DMS153 treated with DMSO at 0.1 percent for 48 hours (cell line): ENCODE results near the gene UNK.
A peak's percentile ranks its signal among the peaks of the same experiment; 100 is the strongest.

Source experiments
- DNase-seq: peaks from one replicate; lab custom pipeline; 2025; ENCODE audit not compliant: unreplicated experiment; lab: John Stamatoyannopoulos, UW

The UNK gene, protein sequence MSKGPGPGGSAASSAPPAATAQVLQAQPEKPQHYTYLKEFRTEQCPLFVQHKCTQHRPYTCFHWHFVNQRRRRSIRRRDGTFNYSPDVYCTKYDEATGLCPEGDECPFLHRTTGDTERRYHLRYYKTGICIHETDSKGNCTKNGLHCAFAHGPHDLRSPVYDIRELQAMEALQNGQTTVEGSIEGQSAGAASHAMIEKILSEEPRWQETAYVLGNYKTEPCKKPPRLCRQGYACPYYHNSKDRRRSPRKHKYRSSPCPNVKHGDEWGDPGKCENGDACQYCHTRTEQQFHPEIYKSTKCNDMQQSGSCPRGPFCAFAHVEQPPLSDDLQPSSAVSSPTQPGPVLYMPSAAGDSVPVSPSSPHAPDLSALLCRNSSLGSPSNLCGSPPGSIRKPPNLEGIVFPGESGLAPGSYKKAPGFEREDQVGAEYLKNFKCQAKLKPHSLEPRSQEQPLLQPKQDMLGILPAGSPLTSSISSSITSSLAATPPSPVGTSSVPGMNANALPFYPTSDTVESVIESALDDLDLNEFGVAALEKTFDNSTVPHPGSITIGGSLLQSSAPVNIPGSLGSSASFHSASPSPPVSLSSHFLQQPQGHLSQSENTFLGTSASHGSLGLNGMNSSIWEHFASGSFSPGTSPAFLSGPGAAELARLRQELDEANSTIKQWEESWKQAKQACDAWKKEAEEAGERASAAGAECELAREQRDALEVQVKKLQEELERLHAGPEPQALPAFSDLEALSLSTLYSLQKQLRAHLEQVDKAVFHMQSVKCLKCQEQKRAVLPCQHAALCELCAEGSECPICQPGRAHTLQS

GRCh38 chr17:75784473-75785015, at the start of gene UNK:
Gene UNK, plus strand, starts transcription at chr17:75784806. Its CDS starts 75 bp downstream, at chr17:75784881.
- DNase-seq: peak; percentile 97

GRCh38 chr17:75736173-75736835, 48.3 kb upstream of the UNK start:
- DNase-seq: no peak

GRCh38 chr17:75737133-75737962, 47.3 kb upstream of the UNK start:
- no peak for DNase-seq

GRCh38 chr17:75738218-75738802, 46.3 kb upstream of the UNK start:
- no peak for DNase-seq

GRCh38 chr17:75739174-75739573, 45.4 kb upstream of the UNK start:
- DNase-seq: no peak

- DNase-seq: no peak
Observed at GRCh38 chr17:75739801-75740200, 44.8 kb upstream of the UNK start.

DNA sequence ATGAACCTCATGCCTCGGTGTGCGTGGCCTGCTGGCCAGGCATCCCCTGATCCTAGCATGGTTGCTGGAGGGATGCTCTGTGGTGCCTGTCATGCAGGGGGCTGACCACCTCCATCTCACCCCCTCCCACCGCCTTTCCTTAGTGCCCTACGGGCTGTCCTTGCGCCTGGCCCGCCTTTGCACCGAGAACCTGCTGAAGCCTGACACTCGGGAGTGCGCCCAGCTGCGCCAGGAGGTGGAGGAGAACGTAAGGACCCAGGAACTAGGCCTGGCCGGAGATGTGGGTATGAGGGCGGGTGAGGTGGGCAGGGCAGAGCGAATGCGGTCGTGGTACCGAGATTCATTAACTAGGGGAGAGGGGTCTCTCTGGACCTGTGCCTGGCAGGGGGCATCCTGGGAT, 44.4 kb upstream of the UNK start:
- no peak for DNase-seq

DNA sequence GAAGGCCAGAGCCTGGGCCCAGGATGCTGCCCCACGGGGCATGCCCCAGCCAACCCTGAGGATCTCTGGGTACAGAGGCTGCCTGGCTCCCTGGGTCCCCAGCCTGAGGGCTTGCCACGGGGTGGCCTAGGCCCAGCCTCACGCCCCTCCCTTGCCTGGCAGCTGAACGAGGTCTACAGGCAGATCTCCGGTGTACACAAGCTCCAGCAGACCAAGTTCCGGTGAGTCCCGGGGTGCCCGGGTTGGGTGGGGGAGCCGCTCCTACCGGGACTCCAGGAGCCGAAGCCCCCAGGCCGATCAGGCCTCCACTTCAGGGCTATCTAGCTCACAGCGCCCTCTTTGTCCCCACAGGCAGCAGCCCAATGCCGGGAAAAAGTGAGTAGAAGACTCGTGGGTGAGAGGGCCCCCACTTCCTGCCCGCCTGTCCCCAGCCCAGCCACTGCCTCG, 44.0 kb upstream of the UNK start:
- no peak for DNase-seq

DNA sequence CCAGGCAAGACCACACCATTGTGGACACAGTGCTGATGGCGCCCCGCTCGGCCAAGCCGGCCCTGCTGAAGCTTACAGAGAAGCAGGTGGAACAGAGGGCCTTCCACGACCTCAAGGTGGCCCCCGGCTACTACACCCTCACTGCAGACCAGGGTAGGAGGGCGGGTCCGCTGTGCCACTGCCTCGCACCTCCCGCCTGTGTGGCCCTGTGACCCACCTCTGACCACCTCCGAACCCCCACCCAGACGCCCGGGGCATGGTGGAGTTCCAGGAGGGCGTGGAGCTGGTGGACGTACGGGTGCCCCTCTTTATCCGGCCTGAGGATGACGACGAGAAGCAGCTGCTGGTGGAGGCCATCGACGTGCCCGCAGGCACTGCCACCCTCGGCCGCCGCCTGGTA, 42.3 kb upstream of the UNK start:
- DNase-seq: no peak

DNA sequence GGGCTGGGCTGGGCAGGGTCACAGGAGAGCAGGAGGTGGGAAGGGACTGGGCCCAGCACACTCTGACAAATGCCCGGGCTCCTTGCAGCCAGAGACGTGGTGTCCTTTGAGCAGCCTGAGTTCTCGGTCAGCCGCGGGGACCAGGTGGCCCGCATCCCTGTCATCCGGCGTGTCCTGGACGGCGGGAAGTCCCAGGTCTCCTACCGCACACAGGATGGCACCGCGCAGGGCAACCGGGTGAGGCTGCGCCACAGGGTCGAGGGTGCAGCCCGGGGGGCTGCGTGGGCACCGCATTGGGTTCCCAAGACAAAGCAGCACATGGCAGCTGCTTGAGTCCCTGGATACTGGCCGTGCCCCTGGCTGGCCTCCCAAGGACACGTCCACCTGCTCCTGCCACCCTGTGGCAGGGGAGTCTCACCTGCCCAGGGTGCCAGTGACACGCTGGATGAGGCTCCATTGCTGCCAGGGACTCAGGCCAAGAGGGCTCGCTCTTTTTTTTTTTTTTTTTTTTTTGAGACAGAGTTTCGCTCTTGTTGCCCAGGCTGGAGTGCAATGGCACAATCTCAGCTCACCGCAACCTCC, 40.9 kb upstream of the UNK start:
- DNase-seq: no peak

DNA sequence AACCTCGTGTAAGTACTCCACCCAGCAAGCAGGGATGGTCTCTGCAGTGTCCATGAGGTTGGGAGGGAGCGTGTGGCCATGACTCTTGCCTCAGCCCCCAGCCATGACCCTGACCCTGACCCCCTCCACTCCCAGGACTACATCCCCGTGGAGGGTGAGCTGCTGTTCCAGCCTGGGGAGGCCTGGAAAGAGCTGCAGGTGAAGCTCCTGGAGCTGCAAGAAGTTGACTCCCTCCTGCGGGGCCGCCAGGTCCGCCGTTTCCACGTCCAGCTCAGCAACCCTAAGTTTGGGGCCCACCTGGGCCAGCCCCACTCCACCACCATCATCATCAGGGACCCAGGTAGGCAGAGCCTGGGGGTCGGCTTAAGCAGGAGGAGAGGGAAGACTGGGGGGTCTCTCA, 35.9 kb upstream of the UNK start:
- DNase-seq: no peak

DNA sequence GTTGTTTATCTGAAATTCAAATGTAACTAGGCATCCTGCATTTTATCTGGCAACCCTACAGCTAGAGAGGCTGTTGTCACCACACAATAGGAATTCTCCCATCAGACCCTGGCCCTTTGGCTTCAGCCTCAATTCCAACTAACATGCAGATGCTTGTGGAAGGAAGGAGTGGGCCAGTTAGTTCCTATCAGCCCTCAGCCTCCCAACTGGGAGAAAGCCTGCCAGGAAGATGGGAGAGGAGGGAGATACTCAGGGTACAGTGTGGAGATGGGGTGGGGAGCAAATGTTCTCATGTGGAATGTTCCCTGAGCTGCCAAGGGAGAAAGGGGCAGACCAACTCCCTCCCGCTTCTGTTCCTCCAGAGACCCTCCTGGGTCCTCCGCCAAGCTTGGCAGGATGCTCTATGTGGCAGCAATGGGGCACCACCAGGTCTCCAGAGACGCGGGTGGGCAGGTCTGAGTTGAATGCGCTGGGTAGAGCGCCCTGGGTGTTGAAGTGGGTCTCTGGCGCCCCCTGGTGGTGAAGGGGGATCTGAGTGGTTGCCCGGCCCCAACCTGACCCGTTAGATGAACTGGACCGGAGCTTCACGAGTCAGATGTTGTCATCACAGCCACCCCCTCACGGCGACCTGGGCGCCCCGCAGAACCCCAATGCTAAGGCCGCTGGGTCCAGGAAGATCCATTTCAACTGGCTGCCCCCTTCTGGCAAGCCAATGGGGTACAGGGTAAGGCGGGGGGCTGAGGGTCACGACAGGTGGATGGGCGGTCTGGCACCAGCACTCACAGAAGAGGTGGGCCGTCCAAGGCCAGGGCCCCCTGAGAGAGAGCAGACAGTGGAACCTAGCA, 34.8 kb upstream of the UNK start:
- peak; percentile 32 for DNase-seq

DNA sequence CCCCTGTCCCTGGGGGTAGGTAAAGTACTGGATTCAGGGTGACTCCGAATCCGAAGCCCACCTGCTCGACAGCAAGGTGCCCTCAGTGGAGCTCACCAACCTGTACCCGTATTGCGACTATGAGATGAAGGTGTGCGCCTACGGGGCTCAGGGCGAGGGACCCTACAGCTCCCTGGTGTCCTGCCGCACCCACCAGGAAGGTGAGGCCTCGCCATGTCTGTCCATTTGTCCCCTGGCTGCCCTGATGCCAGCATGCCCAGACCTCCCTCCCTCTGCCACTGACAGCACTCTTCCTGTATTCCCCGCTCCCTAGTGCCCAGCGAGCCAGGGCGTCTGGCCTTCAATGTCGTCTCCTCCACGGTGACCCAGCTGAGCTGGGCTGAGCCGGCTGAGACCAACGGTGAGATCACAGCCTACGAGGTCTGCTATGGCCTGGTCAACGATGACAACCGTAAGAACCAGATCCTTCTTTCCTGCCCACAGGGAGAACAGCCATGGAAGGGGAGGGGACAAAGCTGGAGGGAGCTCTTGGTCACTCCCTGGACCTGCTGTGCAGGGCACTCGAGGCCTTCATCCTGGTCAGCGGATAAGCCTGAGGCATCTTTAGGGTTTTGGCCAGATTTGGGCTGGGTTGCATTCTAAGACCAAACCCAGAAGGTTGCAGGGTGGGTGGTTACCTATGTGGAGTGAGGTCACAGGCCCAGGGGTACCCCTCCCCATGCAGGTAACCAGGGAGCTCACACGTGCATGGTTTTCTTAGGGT, 33.8 kb upstream of the UNK start:
- no peak for DNase-seq

DNA sequence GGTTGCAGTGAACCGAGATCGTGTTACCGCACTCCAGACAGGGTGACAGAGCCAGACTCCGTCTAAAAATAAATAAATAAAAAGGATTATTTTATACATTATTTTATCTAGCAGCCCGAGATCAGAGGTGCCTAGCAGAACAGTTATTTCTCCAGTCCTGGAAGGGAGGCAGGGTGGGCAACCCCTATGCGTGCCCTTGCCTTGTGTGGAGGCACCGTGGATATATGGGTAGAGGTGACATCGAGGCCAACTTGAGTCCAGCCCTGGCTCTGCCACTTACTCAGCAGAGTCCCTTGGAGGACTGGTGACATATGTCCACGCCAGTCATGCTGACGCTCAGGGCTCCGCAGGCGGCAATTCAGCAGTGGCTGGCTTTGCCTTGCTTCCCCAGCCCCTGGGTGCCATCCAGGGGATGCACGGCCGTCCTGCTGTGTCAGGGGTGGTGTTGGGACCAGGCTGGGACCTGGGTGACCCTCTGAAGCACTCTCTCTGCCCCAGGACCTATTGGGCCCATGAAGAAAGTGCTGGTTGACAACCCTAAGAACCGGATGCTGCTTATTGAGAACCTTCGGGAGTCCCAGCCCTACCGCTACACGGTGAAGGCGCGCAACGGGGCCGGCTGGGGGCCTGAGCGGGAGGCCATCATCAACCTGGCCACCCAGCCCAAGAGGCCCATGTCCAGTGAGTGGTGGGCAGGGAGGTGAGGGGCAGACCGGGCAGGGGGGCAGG, 32.8 kb upstream of the UNK start:
- no peak for DNase-seq

DNA sequence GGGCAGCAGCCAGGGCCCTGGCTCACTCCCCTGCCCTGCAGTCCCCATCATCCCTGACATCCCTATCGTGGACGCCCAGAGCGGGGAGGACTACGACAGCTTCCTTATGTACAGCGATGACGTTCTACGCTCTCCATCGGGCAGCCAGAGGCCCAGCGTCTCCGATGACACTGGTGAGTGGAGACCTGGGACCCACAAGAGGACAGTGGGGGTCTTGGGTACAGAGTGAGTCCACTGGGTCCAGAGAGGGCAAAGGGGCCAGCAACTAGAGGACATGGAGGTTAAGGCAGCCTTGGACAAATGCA, 32.2 kb upstream of the UNK start:
- no peak for DNase-seq

- no peak for DNase-seq
Observed at GRCh38 chr17:75752802-75753513, 31.6 kb upstream of the UNK start.
